Esophagus (tissue), 2 donors: ENCODE data around the gene ACTL7A. TPM values are rescaled to one million over a fixed set of nuclear protein-coding genes. Genes with fewer than 3 reads are reported as not detected.

Source experiments
- H3K27ac ChIP-seq, 2 donors: one replicate each; pipeline ENCODE4 v1.5.1; 2013; ENCODE audit warnings: low read depth in 2 of 2, mild to moderate bottlenecking in 2 of 2, inconsistent platforms in 1 of 2, low read length in 1 of 2, moderate library complexity in 1 of 2
- H3K27me3 ChIP-seq, 2 donors: one replicate each; pipeline ENCODE4 v1.6.1; 2013; ENCODE audit warnings: low read length in 2 of 2, control low read depth in 1 of 2, mild to moderate bottlenecking in 1 of 2; ENCODE audit not compliant: insufficient read depth in 2 of 2, control insufficient read depth in 1 of 2
- H3K36me3 ChIP-seq, 2 donors: one replicate each; pipeline ENCODE4 v1.6.1; 2013; ENCODE audit warnings: low read length in 1 of 2; ENCODE audit not compliant: control insufficient read depth in 2 of 2, insufficient read depth in 2 of 2
- H3K4me1 ChIP-seq, 2 donors: one replicate each; pipeline ENCODE4 v1.6.1; 2013; ENCODE audit warnings: low read length in 1 of 2; ENCODE audit not compliant: control insufficient read depth in 2 of 2, insufficient read depth in 2 of 2
- H3K4me3 ChIP-seq, 2 donors: one replicate each; pipeline ENCODE4 v1.5.1; 2013; ENCODE audit warnings: low read length in 2 of 2, mild to moderate bottlenecking in 2 of 2, low read depth in 1 of 2, moderate library complexity in 1 of 2
- H3K9me3 ChIP-seq, 2 donors: one replicate each; pipeline ENCODE4 v1.6.1; 2013; ENCODE audit warnings: mild to moderate bottlenecking in 2 of 2, low read depth in 1 of 2, low read length in 1 of 2, moderate library complexity in 1 of 2; ENCODE audit not compliant: control insufficient read depth in 2 of 2, insufficient read depth in 1 of 2
- WGBS, 2 donors: extraction: QIAGEN DNeasy Blood & Tissue Kit; methylation state at CpG; one replicate each; pipeline ENCODE4 v1.1.7; 2013; 5-methylcytosine and 5-hydroxymethylcytosine counted together
- polyA plus RNA-seq, 2 donors: library from polyadenylated mRNA; stranded (reverse); fragments of 200-250 nt; gene quantifications; one replicate each; pipeline ENCODE4 v1.2.3, GENCODE V29; 2013
- donor health status: healthy with polysubstance abuse.
- donor health status: Bipolar disorder and iron deficiency.

Gene ACTL7A
- polyA plus RNA-seq, 2 donors, result not detected

DNA sequence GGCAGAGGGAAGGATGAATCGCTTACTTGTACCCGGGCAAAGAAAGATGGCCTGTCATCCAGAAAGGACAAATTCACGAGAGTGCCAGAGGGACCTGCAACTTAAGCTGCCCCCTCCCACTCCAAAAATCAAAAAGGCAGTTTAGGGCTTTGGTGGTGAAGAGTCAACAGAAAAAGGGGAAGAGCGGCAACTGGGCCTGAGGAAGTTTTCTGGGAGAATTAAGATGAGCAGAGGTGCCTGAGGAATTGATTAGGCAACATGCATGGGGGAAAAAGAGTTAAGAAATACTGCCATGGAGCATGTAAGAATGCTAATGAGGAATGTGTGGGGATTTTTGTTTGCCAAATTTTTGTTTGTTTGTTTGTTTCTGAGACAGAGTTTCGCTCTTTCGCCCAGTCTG lies 4.5 kb upstream of the ACTL7A start:
- Histone ChIP-seq H3K4me1 (peaks cover 0 to 8% of the 10 kb centered on the region in 2 donors), H3K36me3 (no peaks in the 10 kb centered on the region), H3K27ac (no peak overlapping the region), H3K9me3 (peaks cover 0 to 3% of the 10 kb centered on the region in 2 donors), H3K27me3 (no peaks in the 10 kb centered on the region), H3K4me3 (no peak overlapping the region)
- WGBS, 2 donors, result 92 to 93% methylated on average over 6 of the region's 6 CpGs

DNA sequence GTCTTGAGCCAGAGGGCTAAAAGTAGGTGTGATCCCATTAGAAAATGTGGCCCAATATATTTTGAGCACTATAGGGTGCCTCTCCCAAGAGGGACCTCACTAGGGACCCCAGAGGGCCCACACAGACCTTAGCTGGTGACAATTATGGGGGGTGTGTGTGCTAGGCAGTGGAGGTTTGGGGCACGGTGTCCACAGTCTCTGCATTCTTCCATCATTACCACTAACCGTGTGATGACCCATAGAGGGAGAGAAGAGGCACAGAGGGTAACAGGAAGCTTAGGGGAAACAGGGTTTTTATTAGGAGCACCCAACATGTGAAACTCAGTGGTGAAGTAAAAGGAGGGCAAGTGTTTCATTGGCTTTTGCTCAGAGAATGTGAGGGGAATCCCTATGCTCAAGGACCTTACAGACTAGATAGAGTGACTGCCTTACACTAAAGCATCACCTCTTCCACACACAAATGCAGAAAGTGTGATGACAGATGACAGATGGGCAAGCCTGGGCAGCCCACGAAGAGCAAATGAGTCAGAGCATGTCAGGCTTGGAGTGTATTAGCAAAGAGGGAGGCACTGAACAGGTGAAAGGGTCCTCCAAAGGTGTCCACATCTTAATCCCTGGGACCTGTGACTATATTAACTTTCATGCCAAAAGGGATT lies 2.5 kb upstream of the ACTL7A start:
- Histone ChIP-seq H3K9me3 (peaks cover 0 to 3% of the 10 kb centered on the region in 2 donors), H3K27me3 (no peaks in the 10 kb centered on the region), H3K4me1 (peaks cover 0 to 8% of the 10 kb centered on the region in 2 donors), H3K27ac (no peak overlapping the region), H3K36me3 (no peaks in the 10 kb centered on the region), H3K4me3 (no peak overlapping the region)
- 65 to 69% methylated on average over 3 of the region's 3 CpGs for WGBS, 2 donors

DNA sequence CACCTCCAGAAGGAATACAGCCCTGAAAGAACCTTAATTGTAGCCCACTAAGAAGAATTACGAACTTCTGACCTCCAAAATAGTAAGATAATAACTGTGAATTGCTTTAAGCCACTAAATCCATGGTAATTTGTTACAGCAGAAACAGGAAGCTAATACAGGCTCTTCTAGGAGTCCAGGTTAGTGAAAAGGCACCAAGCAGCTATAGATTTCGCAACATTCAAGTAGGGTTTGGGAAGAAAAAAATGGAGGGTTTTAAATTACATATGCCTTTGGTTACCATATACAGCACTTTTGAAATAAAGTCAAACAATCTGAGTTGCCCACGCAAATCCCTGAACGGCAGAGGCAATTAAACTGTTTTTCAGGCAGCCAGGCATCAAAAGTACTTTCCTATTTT lies 1.7 kb upstream of the ACTL7A start:
- Histone ChIP-seq H3K36me3 (no peaks in the 10 kb centered on the region), H3K27me3 (no peaks in the 10 kb centered on the region), H3K4me1 (peaks cover 0 to 8% of the 10 kb centered on the region in 2 donors), H3K4me3 (no peak overlapping the region), H3K27ac (no peak overlapping the region), H3K9me3 (no peaks in the 10 kb centered on the region)
- WGBS, 2 donors, result 71 to 89% methylated on average over 4 of the region's 4 CpGs

DNA sequence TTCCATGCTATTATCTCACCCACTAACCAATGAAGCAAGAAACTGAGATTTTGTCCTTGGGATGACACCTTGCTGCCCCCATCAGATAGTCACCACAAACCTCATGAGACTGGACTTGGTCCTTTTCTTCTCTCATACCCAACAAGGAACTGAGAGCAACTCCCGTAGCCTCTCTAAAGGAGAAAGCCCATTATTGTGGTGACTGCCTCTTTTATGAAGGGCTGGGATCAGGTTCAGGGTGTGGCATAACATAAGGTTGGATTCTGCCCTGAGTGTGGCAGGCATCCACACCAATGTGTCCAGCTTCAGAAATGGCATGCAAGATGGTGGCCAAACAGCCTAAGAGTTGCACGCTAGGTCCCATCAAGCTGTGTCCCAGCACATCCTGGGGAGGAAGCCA lies 1.3 kb upstream of the ACTL7A start:
- no peaks in the 10 kb centered on the region for H3K9me3 ChIP-seq
- no peak overlapping the region for H3K27ac ChIP-seq
- 87 to 91% methylated on average over 2 of the region's 2 CpGs for WGBS, 2 donors

DNA sequence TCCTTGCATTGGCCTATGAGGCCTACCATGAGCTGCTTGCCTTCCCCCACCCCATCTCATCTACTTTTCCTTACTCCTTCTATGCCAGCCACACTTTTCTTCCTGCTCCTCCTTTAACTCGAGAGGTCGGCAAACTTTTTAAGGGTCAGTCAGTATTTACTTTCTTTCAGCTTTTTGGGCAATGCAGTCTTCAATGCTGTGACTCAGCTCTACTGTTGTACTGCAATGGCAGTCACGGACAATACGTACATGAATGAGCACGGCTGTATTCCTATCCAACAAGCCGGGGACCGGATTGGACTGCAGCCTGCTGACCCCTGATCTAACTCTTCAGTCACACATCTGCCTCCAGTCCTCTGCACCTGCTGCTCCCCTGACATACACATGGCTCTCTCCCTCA lies 602 bp upstream of the ACTL7A start:
- no peaks in the 10 kb centered on the region for H3K27me3 ChIP-seq
- H3K27ac ChIP-seq, result no peak overlapping the region
- peaks cover 0 to 8% of the 10 kb centered on the region in 2 donors for H3K4me1 ChIP-seq
- no peaks in the 10 kb centered on the region for H3K36me3 ChIP-seq
- no peak overlapping the region for H3K4me3 ChIP-seq
- no peaks in the 10 kb centered on the region for H3K9me3 ChIP-seq
- 65 to 76% methylated on average over 7 of the region's 7 CpGs for WGBS, 2 donors

More for the DNA sequence above, 1.3 kb upstream of the ACTL7A start:
- Histone ChIP-seq H3K27me3 (no peaks in the 10 kb centered on the region), H3K4me1 (peaks cover 0 to 8% of the 10 kb centered on the region in 2 donors), H3K4me3 (no peak overlapping the region), H3K36me3 (no peaks in the 10 kb centered on the region)

DNA sequence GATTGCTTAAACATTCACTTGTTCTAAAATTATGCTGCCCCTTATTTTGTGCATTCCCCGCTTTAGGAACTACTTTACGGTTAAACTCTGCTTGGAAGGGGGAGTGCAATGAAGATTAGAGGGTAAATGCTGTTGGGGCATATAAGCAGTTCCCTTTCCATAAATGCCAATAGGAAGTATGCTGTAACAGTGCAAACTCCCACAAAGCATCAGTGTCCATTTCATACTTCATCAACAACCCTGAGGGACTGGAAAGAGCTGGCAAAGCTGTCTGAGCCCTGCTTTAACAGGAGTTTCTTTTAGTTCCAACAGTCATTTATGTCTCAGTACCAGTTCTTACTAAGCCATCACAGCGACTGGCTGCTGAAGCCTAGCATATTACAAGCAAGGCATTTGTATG lies 1.8 kb downstream of the ACTL7A start:
- H3K4me1 ChIP-seq, result peaks cover 0 to 8% of the 10 kb centered on the region in 2 donors
- H3K9me3 ChIP-seq, result no peaks in the 10 kb centered on the region
- no peaks in the 10 kb centered on the region for H3K27me3 ChIP-seq
- no peak overlapping the region for H3K4me3 ChIP-seq
- peaks cover 0 to under 1% of the 10 kb centered on the region in 2 donors for H3K36me3 ChIP-seq
- H3K27ac ChIP-seq, result no peak overlapping the region
- WGBS, 2 donors, result 89 to 93% methylated on average over 3 of the region's 3 CpGs

DNA sequence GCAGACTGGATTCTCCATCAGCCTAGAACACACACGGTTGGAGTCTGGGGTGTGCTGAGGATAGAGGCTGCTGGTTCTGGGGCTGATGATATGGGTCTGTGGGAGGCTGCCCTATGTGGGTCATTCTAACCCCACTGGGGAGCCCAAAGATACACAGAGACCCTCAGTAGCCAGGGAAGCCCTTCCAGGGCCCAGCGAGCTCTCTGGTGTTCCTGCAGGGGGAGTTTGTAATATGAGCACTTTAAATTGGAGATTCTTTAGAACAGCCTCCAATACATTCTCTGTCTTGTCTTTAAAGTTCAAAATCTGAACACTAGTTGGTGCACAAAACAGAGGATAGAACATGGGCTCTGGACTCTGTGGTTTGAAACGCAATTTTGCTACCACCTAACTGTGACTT lies 2.4 kb downstream of the ACTL7A start:
- Histone ChIP-seq H3K4me1 (peaks cover 0 to 8% of the 10 kb centered on the region in 2 donors), H3K36me3 (peaks cover 0 to 3% of the 10 kb centered on the region in 2 donors), H3K9me3 (no peaks in the 10 kb centered on the region), H3K4me3 (no peak overlapping the region), H3K27me3 (no peaks in the 10 kb centered on the region), H3K27ac (no peak overlapping the region)
- 84 to 92% methylated on average over 3 of the region's 3 CpGs for WGBS, 2 donors

DNA sequence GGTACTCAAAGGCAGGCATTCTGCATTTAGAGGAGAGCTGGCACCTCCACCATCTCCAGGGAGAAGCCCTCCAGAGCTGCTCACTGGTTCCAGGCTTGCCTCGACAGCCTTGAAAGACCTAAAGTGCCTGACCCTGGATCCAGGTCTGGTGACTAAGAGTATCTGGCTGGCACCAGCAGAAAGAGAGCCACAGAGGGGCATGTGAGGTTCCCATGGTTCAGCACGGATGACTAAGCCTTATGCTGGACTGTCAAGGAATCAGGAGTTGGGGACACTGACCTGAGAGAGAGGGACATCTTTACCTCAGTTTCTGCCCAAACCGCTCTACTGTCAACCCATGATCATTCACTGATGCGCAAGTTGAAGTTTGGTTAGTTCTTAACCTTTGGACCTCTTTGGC lies 3.0 kb downstream of the ACTL7A start:
- peaks cover 0 to 3% of the 10 kb centered on the region in 2 donors for H3K36me3 ChIP-seq
- no peaks in the 10 kb centered on the region for H3K27me3 ChIP-seq
- no peaks in the 10 kb centered on the region for H3K9me3 ChIP-seq
- H3K4me1 ChIP-seq, result peaks cover 0 to 3% of the 10 kb centered on the region in 2 donors
- no peak overlapping the region for H3K4me3 ChIP-seq
- 92 to 93% methylated on average over 4 of the region's 4 CpGs for WGBS, 2 donors
- H3K27ac ChIP-seq, result no peak overlapping the region

DNA sequence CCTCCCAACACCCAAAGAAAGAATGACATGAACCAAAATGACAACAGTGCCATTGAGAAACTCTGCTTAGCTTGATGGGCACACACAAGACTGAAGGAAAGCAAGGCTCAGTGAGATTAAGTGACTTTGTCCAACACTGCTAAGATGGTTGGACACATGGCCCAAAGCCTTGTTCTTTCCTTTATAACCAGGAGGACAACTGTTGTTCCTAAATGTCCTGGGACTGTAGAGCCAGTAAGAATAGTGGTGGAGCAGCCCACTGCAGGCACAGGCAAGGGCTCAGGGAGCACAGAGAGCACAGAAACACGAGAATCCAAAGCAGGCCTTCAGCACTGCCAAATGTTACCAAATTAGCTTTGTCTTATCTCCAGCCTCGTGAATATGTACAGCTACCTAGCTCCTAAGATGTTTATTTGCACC lies 3.9 kb downstream of the ACTL7A start:
- no peaks in the 10 kb centered on the region for H3K9me3 ChIP-seq
- 63 to 91% methylated on average over 2 of the region's 2 CpGs for WGBS, 2 donors
- H3K36me3 ChIP-seq, result peaks cover 0 to 3% of the 10 kb centered on the region in 2 donors
- H3K27ac ChIP-seq, result no peak overlapping the region
- no peaks in the 10 kb centered on the region for H3K27me3 ChIP-seq
- H3K4me1 ChIP-seq, result no peaks in the 10 kb centered on the region
- no peak overlapping the region for H3K4me3 ChIP-seq

DNA sequence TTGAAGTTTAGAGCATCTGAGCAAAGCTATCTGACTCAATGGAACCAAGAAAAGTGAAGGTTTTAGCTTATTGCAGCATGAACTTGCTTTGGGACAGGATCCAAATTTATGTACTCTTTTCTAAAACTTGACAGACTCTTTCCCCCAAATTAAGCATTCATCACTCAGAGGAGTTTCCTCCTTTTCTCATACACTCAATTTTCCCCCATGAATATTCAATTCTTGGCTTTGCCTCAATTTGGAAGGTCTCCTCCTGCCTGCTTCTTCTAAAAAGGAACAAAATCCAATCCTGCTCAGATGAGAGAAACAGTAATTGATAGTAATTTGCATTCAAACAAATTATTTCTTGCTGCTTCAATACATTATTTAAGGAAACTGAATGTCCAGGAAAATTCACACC lies 5.0 kb downstream of the ACTL7A start:
- Histone ChIP-seq H3K9me3 (no peaks in the 10 kb centered on the region), H3K27me3 (no peaks in the 10 kb centered on the region), H3K4me3 (no peak overlapping the region), H3K36me3 (peaks cover 0 to 3% of the 10 kb centered on the region in 2 donors), H3K4me1 (no peaks in the 10 kb centered on the region), H3K27ac (no peak overlapping the region)
